ENCODE measurements around the gene GHR. TPM values are rescaled to one million over a fixed set of nuclear protein-coding genes. Genes with fewer than 3 reads are reported as not detected.
A peak's percentile ranks its signal among the peaks of the same experiment; 100 is the strongest.

The GHR gene
- total RNA-seq, 6 donors from 2014 or later = 3.0 to 7.4 (median 4.2) TPM

GRCh38 chr5:42582723-42583122 lies 159.5 kb downstream of the GHR start:
- ATAC-seq (ENCODE audit: low FRiP score in 2 of 2) = peak in 1 of 2 donors; percentile 62
- WGBS, 2 donors = 95 to 96% methylated on average over 13 of the region's 13 CpGs
- H3K4me3 ChIP-seq = no peak overlapping the region
- H3K36me3 ChIP-seq = no peaks in the 10 kb centered on the region
- DNase-seq = peak in 1 of 2 donors; percentile 49
- TF ChIP-seq CTCF (IDR thresholded peaks at IDR 0.05) (no peak), EP300 (IDR thresholded peaks at IDR 0.05) (no peak), POLR2AphosphoS5 (IDR thresholded peaks at IDR 0.05) (no peak), POLR2A (IDR thresholded peaks at IDR 0.05) (no peak)
- H3K4me1 ChIP-seq = peaks cover 0 to 5% (median 1%) of the 10 kb centered on the region in 4 donors
- H3K27ac ChIP-seq = no peak overlapping the region
- no peaks in the 10 kb centered on the region for H3K27me3 ChIP-seq
- no peaks in the 10 kb centered on the region for H3K9me3 ChIP-seq

GRCh38 chr5:42583322-42583721 lies 160.1 kb downstream of the GHR start:
- WGBS, 2 donors = 6 to 12% methylated on average over 4 of the region's 4 CpGs
- DNase-seq = peak in 1 of 2 donors; percentile 47

GRCh38 chr5:42586625-42587024 lies 163.4 kb downstream of the GHR start:
- Histone ChIP-seq H3K36me3 (no peaks in the 10 kb centered on the region), H3K4me1 (peaks cover 8 to 18% (median 12%) of the 10 kb centered on the region in 4 donors), H3K9me3 (no peaks in the 10 kb centered on the region), H3K4me3 (no peak overlapping the region), H3K27ac (no peak overlapping the region), H3K27me3 (no peaks in the 10 kb centered on the region)
- TF ChIP-seq EP300 (IDR thresholded peaks at IDR 0.05) (no peak), POLR2AphosphoS5 (IDR thresholded peaks at IDR 0.05) (no peak), POLR2A (IDR thresholded peaks at IDR 0.05) (no peak), CTCF (IDR thresholded peaks at IDR 0.05) (no peak)
- 6 to 8% methylated on average over 4 of the region's 4 CpGs for WGBS, 2 donors
- DNase-seq (no peak), ATAC-seq (ENCODE audit: low FRiP score in 2 of 2) (peak in 1 of 2 donors; percentile 28)

More at GRCh38 chr5:42583322-42583721, 160.1 kb downstream of the GHR start:
- peaks cover 0 to 5% (median 2%) of the 10 kb centered on the region in 4 donors for H3K4me1 ChIP-seq
- no peaks in the 10 kb centered on the region for H3K36me3 ChIP-seq
- no peak overlapping the region for H3K4me3 ChIP-seq
- no peak overlapping the region for H3K27ac ChIP-seq
- TF ChIP-seq EP300 (IDR thresholded peaks at IDR 0.05) (no peak), POLR2A (IDR thresholded peaks at IDR 0.05) (no peak), CTCF (IDR thresholded peaks at IDR 0.05) (peak; percentile 57 to 78 (median 76)), POLR2AphosphoS5 (IDR thresholded peaks at IDR 0.05) (no peak)
- no peaks in the 10 kb centered on the region for H3K9me3 ChIP-seq
- peak; percentile 53 to 72 for ATAC-seq (ENCODE audit: low FRiP score in 2 of 2)
- no peaks in the 10 kb centered on the region for H3K27me3 ChIP-seq

DNA sequence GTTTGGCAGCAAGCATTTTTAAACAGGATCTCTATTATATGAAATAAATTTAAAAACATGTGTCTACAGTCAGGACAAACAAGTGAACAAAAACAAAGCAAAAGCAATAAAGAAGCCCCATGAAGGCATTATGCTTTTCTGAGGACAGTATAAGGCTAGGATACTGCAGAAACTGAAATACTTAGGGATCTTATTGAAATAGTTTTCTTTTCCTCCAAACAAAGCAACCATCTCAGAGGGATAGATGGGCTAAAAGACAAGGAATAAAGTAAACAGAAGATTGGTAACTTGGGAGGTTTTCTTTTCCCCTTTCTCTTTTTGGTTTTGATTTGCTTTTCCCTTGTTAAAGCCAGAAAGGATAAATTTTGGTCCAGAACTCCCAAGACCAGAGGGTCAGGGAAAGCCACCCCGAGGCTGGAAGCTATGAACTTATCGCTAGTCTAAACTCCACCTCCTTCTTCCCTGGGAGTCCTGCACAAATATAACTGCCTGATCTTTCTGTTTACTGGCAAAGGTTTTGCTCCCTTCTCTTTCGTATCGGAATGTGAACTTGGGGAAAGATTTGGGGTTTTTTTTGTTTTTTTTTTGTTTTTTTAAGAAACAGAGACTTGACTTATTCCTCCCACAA lies 164.0 kb downstream of the GHR start:
- 51 to 66% methylated on average over 4 of the region's 4 CpGs for WGBS, 2 donors
- H3K4me1 ChIP-seq = peaks cover 8 to 18% (median 12%) of the 10 kb centered on the region in 4 donors
- H3K36me3 ChIP-seq = no peaks in the 10 kb centered on the region
- TF ChIP-seq CTCF (IDR thresholded peaks at IDR 0.05) (no peak), EP300 (IDR thresholded peaks at IDR 0.05) (no peak), POLR2A (IDR thresholded peaks at IDR 0.05) (no peak), POLR2AphosphoS5 (IDR thresholded peaks at IDR 0.05) (no peak)
- DNase-seq = no peak
- no peaks in the 10 kb centered on the region for H3K9me3 ChIP-seq
- no peak for ATAC-seq (ENCODE audit: low FRiP score in 2 of 2)
- H3K4me3 ChIP-seq = no peak overlapping the region
- H3K27me3 ChIP-seq = no peaks in the 10 kb centered on the region
- no peak overlapping the region for H3K27ac ChIP-seq

GRCh38 chr5:42590566-42590965 lies 167.3 kb downstream of the GHR start:
- TF ChIP-seq POLR2AphosphoS5 (IDR thresholded peaks at IDR 0.05) (no peak), CTCF (IDR thresholded peaks at IDR 0.05) (no peak), EP300 (IDR thresholded peaks at IDR 0.05) (no peak), POLR2A (IDR thresholded peaks at IDR 0.05) (no peak)
- Histone ChIP-seq H3K27me3 (no peaks in the 10 kb centered on the region), H3K27ac (peak overlapping the region in 1 of 4 donors; percentile 3), H3K4me3 (no peak overlapping the region), H3K9me3 (no peaks in the 10 kb centered on the region), H3K4me1 (peaks cover 8 to 20% (median 12%) of the 10 kb centered on the region in 4 donors), H3K36me3 (no peaks in the 10 kb centered on the region)
- DNase-seq (no peak), ATAC-seq (ENCODE audit: low FRiP score in 2 of 2) (no peak)
